ENCODE results near the gene DOC2B.
"Not testable (repeated sequence)": the region's sequence is repeated elsewhere in the genome, so short reads cannot be mapped to it uniquely, and the experiment has no call there.

DOC2B gene

DNA sequence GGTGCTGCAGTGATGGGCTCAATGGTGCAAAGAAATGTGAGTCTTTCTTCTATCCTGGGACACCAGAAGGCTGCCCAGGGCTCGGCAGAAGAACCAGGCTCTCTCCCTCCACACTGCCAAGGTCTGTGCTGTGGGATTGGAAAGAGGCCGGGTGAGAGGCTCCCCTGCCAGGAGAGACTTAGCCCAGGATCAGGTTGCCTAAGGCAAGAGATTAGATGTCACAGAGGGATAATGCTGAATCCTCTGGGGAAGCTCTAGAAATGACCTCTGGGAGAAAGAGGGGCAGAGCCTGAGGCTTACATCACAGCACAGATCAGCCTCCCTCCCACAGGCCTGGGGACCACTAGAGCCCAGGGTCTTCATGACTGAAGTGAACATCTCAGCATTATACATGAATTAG is 5.7 kb upstream of the DOC2B start:
- no peak for DNase-seq

DNA sequence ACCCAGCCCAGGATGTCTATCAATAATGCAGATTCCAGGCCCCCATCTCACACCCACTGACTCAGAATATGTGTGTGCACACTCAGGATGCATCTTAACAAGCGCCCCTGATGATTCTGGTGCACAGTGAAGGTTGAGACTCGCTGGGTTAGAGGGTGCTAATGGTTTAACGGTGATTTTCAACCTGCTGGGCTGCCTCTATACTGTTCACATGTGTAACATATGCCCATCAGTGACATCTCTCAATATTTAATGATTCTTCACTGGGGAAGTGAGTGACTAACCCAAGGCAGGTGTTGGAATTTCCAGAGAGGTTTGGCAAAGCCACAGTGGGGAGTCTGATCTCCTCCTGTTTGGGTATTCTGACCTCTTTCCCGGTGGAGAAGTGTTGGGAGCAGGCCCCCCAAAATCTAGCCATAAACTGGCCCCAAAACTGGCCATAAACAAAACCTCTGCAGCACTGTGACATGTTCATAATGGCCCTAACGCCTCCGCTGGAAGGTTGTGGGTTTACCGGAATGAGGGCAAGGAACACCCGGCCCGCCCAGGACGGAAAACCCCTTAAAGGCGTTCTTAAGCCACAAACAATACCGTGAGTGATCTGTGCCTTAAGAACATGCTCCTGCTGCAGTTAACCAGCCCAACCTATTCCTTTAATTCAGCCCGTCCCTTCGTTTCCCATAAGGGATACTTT is 4.1 kb upstream of the DOC2B start:
- no peak for DNase-seq

DNA sequence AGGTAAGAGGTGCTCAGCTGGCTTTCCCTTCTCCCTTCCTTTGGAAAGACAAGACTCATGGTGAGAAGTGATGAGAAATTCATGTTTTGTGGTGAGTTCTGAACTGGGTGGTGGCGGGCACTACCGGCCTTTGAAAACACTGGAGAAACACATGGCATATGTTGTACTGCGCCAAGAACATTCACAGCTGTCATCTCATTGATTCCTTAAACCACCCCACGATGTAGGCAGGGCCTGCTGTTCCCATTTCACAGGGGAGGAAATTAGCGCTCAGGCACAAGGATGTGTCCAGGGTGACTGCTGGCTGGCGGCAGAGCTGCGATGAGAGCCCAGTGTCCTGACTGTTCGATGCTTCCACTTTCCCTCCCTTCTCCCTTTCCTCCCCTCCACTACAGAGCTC is 1.6 kb upstream of the DOC2B start:
- no peak for DNase-seq

DNA sequence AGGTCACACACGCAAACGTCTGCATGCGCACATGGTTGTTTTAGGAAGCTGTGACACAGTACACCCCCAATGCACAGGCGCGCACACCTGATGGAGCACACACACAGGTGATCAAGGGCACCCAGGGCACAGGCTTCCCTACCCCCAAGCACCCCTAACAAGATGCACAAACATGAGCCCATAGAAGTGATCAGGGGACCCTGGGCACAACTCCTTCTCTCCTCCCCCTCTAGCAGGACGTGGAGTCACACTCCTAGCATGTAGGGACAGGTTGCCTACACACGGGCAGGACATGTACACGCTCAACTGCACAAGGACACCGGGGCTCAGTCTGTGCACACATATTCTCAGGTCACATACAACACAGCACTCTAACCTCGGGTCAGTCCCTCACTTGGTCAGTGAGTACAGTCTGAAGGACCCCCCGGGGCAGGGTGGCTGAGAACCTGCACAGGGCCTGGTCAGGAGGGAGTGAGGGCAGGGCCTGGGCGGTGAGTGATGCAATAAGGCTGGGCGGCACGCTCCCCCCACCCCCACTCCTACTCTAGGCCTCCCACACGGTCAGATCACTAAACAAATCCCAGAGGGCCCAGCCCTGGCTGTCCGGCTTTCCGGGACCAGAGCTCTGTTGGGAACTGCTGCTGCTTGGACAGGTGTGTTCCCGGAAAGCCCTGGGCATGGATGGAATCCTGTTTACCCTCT is 751 bp upstream of the DOC2B start:
- DNase-seq = no peak

DNA sequence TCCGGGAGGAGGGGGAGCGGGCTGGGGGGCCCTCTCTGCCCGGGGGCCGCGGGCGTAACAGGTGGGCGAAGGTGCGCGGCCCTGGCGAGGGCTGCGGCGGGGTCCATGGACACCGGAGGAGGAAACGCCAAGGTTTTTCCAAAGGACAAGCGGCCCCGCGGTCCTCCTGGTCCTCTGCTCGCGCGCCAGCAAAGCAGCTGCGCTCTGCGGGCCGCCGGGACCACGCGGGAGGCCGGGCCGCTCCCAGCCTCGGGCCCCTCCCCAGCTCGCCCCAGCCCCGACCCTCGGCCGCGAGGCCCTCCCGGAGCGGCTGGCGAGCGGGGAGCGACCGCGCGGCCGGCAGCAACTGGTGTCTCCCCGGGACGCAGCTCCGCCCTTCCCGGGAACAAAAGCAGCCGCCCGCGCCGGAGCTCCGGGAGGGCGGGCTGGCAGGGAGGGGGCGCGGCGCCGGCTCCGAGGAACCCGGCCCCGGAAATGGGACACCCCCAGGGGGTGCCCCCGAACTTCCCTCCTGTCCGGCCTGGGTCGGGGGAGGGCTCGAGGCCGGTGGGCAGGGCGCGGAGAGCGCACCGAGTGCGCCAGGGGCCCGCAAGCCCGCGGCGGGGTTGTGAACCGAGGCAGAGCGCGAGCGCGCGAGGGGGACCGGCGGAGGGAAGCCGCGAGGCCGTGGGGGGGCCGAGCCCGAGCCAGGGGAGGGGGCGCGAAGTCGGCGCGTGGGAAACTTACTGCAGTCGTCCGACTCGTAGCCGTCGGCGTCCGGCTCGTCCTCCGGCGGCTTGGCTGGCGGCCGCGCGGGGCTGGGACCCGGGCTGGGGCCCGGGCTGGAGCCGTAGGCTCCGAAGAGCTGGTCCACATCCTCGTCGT is 837 bp downstream of the DOC2B start:
- no peak for DNase-seq

DNA sequence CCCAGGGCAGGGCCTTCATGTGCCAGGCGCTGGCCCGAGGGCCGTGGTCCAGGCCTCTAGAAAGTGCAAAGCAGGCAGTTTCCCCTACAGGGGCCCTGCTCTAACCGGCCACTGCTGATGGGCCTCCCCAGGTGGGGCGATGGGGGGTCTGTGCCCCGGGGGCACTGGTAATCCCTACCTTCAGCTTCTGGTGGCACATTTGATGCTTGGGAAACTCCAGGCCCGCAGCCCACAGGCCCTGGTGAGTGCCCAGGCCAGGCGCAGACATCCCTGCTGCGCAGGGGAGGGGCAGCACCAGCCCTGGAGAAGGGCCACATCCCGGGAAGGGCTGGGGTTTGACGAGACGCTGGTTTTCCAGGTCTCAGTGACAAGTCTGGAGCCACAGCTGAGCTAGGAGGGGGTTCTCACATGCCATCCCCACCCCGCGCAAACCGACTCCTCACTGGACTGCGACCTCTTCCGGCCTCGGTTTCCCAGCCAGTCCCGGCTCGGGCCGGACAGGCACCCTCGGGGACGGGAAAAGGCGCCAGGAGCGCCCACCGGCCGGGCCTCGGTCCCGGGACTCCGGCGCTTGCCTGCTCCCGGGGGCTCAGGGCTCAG is 1.6 kb downstream of the DOC2B start:
- DNase-seq = no peak

DNA sequence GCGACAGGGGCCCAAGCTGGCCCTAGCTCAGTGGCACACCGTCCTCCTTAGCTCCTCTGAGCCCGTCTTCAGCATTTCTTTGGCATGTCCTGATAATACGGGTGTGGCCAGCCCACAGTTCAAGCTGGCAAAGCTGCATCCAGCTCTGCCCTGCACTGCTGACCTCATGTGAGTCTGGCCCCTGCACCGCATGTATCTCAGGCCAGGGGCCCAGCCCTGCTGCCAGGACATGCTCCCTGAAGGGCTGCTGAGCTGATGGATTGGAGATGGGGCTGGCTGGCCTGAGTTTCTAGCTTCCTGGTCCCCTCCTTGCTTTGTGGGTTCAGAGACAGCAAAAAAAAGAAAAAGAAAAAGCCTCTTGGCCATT is 2.4 kb downstream of the DOC2B start:
- no peak for DNase-seq

DNA sequence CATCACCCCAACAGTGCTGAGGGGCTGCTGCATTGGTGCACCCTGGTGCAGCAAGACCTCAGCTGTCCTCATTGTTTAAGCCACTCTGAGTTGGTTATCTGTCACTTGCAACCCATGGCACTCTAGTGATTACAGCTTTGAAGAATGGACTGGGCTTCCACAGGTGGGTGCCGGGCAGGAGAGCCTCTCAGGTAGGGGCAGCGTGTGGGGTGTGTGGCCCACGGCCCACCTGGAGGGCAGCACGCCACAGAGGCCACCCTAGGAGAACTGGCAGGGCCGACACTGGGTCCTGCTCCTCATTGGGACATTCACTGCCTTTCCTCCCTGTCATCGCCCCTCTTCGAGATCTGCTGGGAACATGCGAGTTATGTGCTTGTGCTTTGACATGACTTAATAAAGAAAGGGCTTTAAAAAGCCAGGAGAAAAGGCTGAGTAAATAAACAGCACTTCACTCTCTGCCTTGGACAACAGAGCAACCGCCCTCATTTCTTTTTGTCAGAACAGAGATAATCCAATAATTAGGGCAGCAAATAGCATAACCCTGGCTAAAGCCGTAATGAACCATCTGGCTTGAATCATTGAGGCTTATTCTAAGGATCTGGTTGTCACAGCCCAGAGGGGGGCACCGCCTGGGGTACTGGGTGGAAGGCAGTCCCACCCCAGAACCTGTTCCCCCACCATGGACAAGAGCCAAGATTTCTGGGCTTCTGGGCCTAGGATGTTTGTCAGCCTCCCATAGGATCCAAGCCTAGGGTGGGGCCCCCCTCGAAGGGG is 3.0 kb downstream of the DOC2B start:
- no peak for DNase-seq

DNA sequence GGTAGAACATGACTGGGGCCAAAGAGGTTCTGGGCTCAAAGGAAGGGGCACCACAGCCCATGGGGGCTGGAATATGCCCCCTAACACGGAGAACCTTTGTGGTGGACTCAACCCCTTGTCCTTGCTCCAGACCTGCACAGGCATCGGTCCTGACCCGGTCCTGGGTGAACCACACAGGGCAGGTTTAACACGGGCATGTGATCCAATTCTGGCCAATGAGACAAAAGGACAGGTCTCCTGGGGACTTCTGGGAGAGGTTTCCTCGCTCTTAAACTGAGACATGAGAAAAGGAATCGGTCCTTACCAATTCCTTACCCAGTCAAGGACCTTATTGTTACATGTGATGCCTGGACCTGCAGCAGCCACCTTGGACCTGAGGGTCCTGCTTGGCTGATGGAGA is 3.7 kb downstream of the DOC2B start:
- no peak for DNase-seq

DNA sequence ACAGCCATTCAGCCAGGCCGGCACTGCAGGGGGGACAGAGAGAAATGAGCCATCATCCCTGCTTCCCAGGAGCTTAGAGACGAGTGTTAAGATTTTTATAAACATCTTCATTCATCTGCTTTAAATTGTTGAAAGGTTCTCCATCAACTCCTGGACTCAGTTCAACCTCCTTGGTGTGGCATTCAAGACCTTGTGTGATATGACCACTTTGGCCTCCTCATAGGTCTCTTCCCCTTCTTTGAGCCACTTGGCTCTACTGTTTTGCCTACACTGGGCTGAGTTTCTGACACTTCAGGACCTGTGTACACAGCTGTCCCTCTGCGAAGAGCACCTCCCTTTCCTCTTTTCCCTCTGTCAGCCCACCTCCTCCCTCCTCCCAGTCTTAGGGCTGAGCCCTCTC is 4.3 kb downstream of the DOC2B start:
- no peak for DNase-seq

DNA sequence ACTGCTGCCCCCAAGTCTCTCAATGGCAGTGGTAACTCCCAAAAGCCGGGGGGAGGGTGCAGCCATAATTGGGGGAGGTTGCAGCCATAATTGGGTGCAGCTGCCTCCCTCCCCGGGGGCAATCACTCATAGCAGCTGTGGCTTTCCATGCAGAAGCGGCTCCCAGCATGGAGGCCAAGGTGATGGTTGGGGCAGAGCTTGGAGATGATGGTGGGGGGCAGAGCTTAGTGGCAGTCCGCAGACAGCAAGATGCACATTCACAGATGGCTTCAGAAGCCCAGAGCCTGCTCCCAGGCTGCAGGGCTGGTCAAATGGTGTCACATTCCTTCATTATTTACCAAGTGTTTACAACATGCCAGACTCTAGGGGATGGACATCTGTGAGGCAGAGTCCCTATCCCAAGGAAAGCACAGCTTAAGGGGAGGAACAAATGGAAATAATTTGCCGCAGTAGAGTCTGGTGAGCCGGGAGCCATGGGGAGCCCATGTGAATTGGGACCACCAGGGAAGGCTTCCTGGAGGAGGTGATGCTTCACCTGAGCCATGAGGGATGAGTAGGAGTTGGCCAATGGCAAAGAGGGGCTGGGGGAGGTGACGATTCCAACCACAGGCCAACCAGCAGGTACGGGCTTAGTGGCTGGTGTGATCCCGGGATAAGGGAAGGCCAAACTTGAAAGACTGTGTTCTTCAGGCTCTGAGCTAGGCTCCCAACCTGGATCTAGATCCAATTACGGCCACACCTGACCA is 8.1 kb downstream of the DOC2B start:
- no peak for DNase-seq

DNA sequence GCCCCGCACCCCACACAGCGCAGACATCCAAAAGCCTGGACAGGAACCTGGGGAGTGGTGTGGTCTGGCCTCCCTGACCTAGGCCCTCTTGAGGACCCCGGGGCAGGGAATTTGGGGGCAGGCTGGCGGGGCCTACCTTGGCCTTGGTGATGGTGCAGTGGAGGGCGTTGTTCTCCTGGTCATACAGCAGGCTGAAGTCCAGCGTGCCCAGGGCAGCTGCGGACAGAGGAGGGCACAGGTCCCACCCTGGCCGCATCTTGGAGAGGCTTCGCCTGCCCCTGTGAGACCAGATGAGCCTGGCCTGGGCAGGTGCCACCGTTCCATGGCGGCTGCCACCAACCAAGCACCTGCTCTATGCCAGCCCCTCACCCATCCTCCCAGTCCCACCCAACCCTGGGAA is 9.0 kb downstream of the DOC2B start:
- no peak for DNase-seq

DNA sequence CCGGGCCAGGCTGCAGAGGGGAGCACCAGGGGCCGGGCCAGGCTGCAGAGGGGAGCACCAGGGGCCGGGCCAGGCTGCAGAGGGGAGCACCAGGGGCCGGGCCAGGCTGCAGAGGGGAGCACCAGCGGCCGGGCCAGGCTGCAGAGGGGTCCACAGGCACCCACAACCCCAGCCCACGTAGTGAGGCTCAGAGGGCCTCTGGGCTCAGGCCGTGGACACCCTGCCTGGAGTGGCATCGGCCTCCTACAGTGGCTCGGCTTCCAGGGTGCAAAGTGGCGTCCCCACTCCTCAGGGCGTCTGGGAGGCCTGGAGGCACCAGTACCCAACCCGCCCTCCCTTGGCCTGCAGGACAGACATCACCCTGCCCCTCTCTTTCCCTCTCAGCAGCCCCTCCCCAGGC is 9.6 kb downstream of the DOC2B start:
- DNase-seq = no peak

DNA sequence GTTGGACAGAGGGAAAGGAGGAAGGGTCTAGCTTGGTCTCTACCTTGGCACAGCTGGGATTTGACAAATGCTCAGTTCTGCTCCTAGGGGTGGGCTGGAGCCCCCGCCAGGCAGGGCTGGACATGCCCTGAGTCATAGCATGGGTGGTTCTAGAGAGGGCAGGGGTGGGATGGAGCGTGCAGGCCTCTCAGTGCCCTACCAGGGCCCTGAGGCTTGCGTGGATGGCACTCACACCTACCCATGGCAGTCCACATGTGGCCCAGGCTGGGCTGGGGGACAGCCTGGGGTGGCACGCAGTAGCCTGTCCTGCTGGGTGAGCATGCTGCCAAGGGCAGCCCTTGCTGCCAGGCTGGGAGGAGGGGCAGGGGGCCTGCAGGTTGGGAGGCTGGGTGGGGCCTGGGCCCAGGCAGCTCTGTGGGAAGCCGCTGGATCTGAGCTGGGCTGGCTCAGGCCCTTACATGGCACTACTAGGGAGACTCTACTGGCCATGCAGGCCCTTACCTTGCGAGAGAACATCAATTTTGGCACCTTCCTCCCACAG is 11.2 kb downstream of the DOC2B start:
- DNase-seq = no peak

DNA sequence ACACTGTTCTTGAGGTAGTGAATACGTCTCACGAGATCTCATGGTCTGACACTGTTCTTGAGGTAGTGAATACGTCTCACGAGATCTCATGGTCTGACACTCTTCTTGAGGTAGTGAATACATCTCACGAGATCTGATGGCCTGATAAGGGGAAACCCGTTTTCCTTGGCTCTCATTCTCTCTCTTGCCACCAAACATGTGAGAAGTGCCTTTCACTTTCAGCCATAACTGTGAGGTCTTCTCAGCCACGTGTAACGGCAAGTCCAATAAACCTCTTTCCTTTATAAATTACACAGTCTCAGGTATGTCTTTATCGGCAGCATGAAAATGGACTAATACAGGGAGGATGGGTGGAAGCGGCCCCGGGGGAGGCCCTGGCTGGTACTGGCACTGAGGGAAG is 12.8 kb downstream of the DOC2B start:
- DNase-seq = not testable (repeated sequence)

DNA sequence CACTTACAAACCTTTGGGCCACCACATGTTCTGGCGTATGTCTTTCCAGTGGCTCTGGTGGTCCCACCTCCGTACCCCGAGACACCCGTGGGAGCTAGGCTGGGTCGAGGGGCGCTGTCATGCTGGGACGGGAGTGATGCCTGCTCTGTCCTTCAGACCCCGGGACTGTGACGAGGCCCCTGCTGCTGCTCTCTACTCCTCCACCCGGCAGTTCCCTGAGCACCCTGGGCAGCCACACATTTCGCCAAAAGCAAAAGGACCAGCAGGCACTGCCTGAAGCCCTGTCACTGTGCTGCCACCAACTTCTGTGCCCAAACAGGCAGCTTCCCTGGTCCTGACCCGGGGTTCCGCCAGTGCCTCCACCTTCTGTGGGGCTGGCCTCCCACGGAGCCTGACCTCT is 15.5 kb downstream of the DOC2B start:
- no peak for DNase-seq

DNA sequence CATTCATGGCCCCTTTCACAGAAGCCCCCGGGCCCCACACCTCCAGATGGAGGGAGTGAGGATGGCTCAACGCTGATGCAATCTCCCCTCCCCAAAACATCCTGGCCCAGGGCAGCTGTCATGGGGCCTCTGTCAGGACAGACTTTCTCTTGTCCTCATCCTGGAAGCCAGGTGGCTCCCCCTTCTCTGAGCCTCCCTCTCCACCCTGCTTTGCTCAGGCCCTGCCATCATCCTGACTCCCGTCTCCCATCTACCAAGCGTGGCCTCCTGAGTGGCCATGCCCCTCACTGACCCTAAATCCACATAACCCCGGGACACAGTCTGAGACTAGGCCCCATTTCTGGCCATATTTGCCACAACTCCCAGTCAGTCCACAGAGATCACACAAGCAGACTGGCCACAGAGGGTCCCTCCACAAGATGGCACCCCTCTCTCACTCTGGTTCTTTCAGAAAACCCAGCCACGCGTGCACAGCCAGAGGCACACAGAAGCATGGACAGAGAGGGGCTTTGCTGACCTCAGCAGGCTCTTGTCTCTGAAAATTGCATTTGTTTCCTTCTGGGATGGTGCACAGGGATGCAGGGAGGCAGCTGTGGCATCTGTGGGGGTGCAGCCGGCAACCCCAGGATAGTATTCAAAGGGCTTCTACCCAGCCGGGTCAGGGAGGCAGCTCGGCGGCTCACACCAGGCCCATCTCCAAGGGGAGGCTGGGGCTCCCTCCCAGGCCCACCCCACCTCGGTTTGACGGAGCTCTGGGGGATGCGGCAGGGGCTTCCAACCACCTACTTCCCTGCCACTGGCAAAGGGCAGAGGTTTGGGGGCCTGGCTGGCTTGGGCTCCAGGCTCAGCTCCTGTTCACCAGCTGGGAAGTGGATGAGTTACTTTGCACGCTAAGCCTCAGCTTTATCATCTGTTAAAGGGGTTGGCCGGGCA is 16.9 kb downstream of the DOC2B start:
- DNase-seq = no peak

DNA sequence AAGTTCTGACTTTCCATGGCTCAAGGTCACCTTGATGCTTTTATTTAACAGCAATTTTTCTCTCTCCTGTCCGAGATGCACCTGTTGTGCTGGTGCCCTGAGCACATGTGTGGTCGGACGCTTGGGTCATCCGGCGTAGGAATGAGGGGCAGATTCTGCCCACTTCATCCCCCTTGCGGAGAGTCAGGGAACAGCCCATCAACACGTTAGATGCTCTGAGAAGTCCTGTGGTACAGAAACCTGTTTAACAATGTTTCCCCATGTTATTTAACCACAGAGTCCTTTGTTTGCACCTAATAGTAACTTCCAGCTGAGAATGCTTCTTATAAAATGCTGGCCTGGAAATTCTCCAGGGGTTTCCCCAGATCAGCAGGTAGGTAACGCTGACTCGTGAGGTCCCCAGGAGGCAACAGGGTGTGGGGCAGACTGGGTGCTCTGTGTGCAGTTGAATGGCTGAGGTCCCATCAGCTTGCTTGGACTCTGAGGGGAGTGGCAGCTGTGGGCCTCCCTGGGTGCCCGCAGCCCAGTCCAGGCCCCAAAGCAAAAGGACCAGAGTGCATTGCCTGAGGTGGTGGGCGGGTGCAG is 17.8 kb downstream of the DOC2B start:
- DNase-seq = no peak

DNA sequence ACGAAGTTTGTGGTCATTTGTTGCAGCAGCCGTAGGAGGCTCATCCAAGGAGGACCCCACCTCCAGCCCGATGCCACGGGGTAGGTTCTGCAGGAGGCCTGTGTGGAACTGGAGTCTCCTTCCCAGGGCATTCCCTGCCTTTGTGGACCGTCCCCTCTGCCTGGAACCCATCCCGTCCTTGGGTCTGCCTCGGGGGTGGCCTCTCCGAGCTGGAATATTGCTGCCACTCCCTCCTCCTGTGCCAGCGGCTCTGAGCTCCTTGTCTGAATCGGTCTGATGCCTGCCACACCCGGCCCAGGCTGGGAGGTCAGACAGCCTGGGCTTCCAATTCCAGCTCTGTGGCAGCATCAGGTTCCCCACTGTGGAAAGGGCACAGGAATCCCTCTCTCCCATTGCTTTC is 18.8 kb downstream of the DOC2B start:
- DNase-seq = no peak

DNA sequence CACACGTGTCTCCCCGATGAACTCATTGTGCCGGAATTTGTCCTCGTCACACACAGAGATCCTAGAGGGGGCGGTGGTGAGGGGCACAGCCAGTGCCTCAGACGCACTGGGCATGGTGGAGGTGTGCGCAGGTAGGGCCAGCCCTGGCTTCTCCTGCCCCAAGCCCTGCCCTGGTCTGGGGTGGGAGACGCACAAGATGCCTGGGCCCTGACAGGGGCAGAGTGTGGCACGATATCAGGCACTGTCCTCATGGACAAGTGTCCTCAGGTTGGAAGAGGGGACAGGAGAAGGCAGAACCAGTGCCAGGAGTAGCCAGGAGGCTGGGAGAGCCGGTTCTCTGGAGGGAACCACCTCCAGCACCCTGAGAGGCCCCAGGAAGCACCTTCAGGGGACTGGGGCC is 20.0 kb downstream of the DOC2B start:
- DNase-seq = no peak
